ENCODE data around the gene SIM2. TPM values are rescaled to one million over a fixed set of nuclear protein-coding genes. Genes with fewer than 3 reads are reported as not detected.

SIM2 gene
- polyA plus RNA-seq, 1 experiment = not detected

- DNase-seq (ENCODE audit: low read depth) = no peak
- TF ChIP-seq CTCF (IDR thresholded peaks at IDR 0.05; ENCODE audit: insufficient read depth, low read depth, low read length) = no peak
- H3K4me3 ChIP-seq (ENCODE audit: low read depth, low read length) = no peak overlapping the region
- ChIA-PET POLR2A (no interaction called here), CTCF (interaction anchor here (1.0 to 1.8 kb wide), 2 partner anchors 80 to 143 kb away, joined by 3 to 4 read pairs; no protein-coding TSS in a partner anchor)
- no peaks in the 10 kb centered on the region for H3K36me3 ChIP-seq (ENCODE audit: control insufficient read depth, insufficient read depth, low read length)
- peaks cover 55% of the 10 kb centered on the region for H3K27me3 ChIP-seq (ENCODE audit: control insufficient read depth, insufficient read depth, low read length)
These were observed 11.8 kb downstream of the SIM2 start for GRCh38 chr21:36710729-36711048.

GRCh38 chr21:36713746-36714145 is 14.8 kb downstream of the SIM2 start:
- no peak for TF ChIP-seq CTCF (IDR thresholded peaks at IDR 0.05; ENCODE audit: insufficient read depth, low read depth, low read length)
- Histone ChIP-seq H3K27me3 (ENCODE audit: control insufficient read depth, insufficient read depth, low read length) (peaks cover 50% of the 10 kb centered on the region), H3K36me3 (ENCODE audit: control insufficient read depth, insufficient read depth, low read length) (no peaks in the 10 kb centered on the region), H3K4me3 (ENCODE audit: low read depth, low read length) (no peak overlapping the region)
- DNase-seq (ENCODE audit: low read depth) = no peak
- ChIA-PET POLR2A (no interaction called here), CTCF (no interaction called here)

- ChIA-PET POLR2A (no interaction called here), CTCF (interaction anchor here (0.6 kb wide), 1 partner anchor 16 kb away, joined by 3 read pairs; no protein-coding TSS in a partner anchor)
- H3K4me3 ChIP-seq (ENCODE audit: low read depth, low read length) = no peak overlapping the region
- TF ChIP-seq CTCF (IDR thresholded peaks at IDR 0.05; ENCODE audit: insufficient read depth, low read depth, low read length) = no peak
- H3K36me3 ChIP-seq (ENCODE audit: control insufficient read depth, insufficient read depth, low read length) = no peaks in the 10 kb centered on the region
- peaks cover 38% of the 10 kb centered on the region for H3K27me3 ChIP-seq (ENCODE audit: control insufficient read depth, insufficient read depth, low read length)
- DNase-seq (ENCODE audit: low read depth) = no peak
These were observed 17.5 kb downstream of the SIM2 start for GRCh38 chr21:36716387-36716786.

- CTCF ChIA-PET = interaction anchor here (0.6 kb wide), 1 partner anchor 15 kb away, joined by 3 read pairs; no protein-coding TSS in a partner anchor
These were observed 17.9 kb downstream of the SIM2 start for GRCh38 chr21:36716836-36717235.

GRCh38 chr21:36717976-36718375 is 19.1 kb downstream of the SIM2 start:
- ChIA-PET POLR2A (no interaction called here), CTCF (no interaction called here)
- TF ChIP-seq CTCF (IDR thresholded peaks at IDR 0.05; ENCODE audit: insufficient read depth, low read depth, low read length) = no peak
- Histone ChIP-seq H3K36me3 (ENCODE audit: control insufficient read depth, insufficient read depth, low read length) (no peaks in the 10 kb centered on the region), H3K27me3 (ENCODE audit: control insufficient read depth, insufficient read depth, low read length) (peaks cover 28% of the 10 kb centered on the region), H3K4me3 (ENCODE audit: low read depth, low read length) (no peak overlapping the region)
- no peak for DNase-seq (ENCODE audit: low read depth)

More at GRCh38 chr21:36716836-36717235, 17.9 kb downstream of the SIM2 start:
- no peak for DNase-seq (ENCODE audit: low read depth)
- no peak for TF ChIP-seq CTCF (IDR thresholded peaks at IDR 0.05; ENCODE audit: insufficient read depth, low read depth, low read length)
- Histone ChIP-seq H3K4me3 (ENCODE audit: low read depth, low read length) (no peak overlapping the region), H3K36me3 (ENCODE audit: control insufficient read depth, insufficient read depth, low read length) (no peaks in the 10 kb centered on the region), H3K27me3 (ENCODE audit: control insufficient read depth, insufficient read depth, low read length) (peaks cover 38% of the 10 kb centered on the region)
- POLR2A ChIA-PET = no interaction called here
